Coronary artery (tissue), 2 donors: ENCODE data around the gene KEL.
"Not testable (repeated sequence)": the region's sequence is repeated elsewhere in the genome, so short reads cannot be mapped to it uniquely, and the experiment has no call there.

ENCODE experiments used
- DNase-seq: peaks from one replicate; pipeline ENCODE4 v3.0.0-alpha.2; 2017; ENCODE audit warnings: low spot score
- H3K27ac ChIP-seq, 2 donors: fragments of 200-600 bp; sonication (generic); one replicate each; pipeline ENCODE4 v1.5.1; 2016 to 2019
- H3K4me3 ChIP-seq: fragments of 200-600 bp; sonication (generic); 2 replicates; pipeline ENCODE4 v1.5.1; 2016; ENCODE audit warnings: mild to moderate bottlenecking, moderate library complexity
- TF ChIP-seq, protein P1 (sequence below): fragments of 200-600 bp; sonication (generic); IDR thresholded peaks from one replicate; pipeline ENCODE4 v1.5.1; 2019; ENCODE audit warnings: antibody characterized with exemption

KEL gene

DNA sequence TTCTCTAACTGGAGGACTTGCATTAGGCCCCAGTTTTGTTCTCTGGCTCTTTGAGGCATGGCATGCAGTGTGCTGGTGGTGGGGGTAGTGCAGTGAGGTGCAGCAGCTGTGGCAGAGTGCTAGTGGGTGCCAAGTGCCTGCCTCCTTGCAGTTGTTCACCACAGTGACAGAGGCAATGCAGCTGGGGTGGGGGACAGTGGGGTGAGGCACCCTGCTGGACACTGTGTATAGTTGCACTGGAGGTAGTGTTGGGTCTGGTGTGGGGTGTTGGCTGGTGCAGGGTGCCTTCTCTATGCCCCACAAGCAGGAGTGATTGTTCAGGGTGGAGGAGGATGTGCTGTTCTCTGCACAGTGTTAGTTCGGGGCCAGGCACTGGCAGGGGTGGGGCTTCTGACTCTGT lies 21.7 kb upstream of the KEL start:
- no peak overlapping the region for H3K27ac ChIP-seq
- H3K4me3 ChIP-seq = no peak overlapping the region
- TF ChIP-seq, protein P1, sequence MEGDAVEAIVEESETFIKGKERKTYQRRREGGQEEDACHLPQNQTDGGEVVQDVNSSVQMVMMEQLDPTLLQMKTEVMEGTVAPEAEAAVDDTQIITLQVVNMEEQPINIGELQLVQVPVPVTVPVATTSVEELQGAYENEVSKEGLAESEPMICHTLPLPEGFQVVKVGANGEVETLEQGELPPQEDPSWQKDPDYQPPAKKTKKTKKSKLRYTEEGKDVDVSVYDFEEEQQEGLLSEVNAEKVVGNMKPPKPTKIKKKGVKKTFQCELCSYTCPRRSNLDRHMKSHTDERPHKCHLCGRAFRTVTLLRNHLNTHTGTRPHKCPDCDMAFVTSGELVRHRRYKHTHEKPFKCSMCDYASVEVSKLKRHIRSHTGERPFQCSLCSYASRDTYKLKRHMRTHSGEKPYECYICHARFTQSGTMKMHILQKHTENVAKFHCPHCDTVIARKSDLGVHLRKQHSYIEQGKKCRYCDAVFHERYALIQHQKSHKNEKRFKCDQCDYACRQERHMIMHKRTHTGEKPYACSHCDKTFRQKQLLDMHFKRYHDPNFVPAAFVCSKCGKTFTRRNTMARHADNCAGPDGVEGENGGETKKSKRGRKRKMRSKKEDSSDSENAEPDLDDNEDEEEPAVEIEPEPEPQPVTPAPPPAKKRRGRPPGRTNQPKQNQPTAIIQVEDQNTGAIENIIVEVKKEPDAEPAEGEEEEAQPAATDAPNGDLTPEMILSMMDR = no peak
- no peak for DNase-seq

DNA sequence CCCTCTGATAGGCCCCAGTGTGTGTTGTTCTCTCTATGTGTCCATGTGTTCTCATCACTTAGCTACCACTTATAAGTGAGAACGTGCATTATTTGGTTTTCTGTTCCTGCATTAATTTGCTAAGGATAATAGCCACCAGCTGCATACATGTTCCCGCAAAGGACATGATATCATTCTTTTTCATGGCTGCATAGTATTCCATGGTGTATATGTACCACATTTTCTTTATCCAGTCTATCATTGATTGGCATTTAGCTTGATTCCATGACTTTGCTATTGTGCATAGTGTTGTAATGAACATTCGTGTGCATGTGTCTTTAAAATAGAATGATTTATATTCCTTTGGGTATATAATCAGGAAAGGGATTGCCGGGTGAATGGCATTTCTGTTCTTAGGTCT lies 16.2 kb upstream of the KEL start:
- not testable (repeated sequence) for DNase-seq, H3K27ac ChIP-seq, H3K4me3 ChIP-seq

DNA sequence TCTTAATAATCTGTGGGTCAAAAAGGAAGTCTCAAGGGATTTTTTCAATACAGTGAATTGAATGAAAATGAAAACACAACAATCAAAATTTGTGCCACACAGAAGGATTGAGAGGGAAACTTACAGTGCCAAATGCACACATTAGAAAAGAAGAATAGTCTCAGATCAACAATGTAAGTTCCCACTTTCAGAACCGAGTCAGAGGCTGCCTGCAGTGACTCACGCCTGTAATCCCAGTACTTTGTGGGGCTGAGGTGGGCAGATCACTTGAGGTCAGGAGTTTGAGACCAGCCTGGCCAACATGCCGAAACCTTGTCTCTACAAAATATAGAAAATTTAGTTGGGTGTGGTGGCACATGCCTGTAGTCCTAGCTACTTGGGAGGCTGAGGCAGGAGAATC lies 12.5 kb upstream of the KEL start:
- no peak for DNase-seq
- Histone ChIP-seq H3K4me3 (no peak overlapping the region), H3K27ac (no peak overlapping the region)
- TF ChIP-seq, protein P1 = no peak

DNA sequence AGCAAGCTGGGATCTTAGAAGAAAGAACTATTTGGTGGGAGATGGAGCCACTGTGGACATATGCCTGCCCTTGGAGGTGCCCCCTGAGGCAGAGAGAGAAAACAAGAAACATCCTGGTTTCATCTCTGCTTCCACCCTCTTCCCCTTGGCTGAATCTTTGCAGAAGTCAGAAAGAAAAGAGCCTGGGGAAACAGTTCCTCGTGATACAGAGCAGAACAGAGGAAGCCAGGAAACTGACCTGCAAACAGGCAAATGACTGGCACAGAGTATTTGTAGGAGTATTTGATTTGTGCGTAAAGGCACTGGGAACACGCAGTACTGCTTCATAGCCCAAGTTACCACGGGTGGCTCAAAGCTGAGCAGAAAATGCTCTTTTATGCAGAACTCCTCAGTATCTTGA lies 7.0 kb upstream of the KEL start:
- Histone ChIP-seq H3K4me3 (no peak overlapping the region), H3K27ac (no peak overlapping the region)
- TF ChIP-seq, protein P1 = no peak
- DNase-seq = no peak

DNA sequence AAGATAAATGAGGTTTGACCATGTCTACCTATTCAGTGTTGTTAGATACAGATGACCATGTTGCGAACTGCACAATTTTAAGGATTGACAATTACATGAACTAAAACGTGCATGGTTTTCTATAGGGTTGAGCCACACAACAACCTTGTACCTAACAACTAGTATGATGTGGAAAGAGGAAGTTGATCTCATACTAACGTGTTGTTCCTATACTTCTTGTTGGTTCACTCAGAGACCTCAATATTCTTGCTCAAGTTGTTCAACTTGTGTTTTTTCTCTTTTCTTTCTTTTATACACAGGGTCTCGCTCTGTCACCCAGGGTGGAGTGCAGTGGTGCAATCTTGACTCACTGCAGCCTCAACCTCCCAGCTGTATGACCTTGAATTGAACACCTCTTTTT lies 6.1 kb upstream of the KEL start:
- no peak overlapping the region for H3K27ac ChIP-seq
- H3K4me3 ChIP-seq = no peak overlapping the region
- DNase-seq = no peak
- TF ChIP-seq, protein P1 = no peak

DNA sequence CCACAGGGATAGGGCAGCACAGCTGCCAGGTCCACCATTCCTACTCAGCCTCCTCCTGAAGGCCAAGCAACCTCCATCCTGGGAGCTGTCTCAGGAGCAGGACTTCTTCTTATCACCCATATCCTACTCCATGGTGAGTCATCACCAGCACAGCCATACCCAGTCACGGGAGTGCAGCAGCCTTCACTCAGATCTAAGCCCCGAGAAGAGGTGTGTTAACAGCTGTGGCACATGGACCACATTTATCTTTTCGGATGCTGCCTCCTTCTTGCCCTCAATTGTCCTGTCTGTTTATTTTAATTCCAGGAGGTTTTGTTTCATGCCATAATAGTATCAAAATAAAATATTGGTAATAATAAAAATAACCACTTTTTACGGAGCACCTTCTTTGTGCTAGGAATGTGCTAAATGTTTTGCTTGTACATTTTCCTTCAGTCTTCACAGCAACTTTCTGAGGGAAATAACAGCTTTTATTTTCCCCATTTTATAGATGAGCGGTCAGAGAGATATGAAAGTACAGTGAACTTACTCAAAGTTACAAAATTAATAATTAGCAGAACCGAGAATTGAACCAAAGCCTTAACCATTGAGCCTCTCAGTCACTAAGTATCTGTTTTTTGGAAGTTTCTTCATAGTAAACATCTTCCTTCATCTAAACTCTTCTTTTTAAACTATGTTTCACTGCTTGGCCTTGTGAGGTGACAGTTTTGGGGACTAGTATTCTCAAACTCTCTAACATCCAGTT lies 2.5 kb upstream of the KEL start:
- Histone ChIP-seq H3K4me3 (no peak overlapping the region), H3K27ac (no peak overlapping the region)
- TF ChIP-seq, protein P1 = no peak
- DNase-seq = no peak

DNA sequence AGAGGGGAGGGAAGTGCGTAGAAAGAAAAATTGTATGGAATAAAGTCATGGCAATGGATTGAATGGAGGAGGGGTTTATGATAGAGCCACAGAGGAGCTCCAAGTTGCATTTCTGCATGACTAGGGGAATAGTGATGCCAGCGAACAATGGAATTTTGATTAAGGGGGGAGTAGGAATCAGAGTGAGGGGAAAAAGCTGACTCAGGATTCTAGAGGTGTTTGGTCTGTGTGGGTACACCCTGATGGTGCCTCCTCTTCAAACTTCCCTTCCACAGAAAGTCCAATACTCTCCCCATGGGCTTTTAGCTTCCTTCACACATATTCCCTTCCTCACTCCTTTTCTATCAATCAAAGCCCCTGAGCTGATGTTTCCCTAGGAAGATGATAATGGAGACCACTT lies 1.8 kb upstream of the KEL start:
- H3K27ac ChIP-seq = no peak overlapping the region
- no peak for DNase-seq
- TF ChIP-seq, protein P1 = no peak
- no peak overlapping the region for H3K4me3 ChIP-seq
